OCI-LY3 (cell line): ENCODE measurements around the gene FASTK.

Experiments used
- H2AFZ ChIP-seq: fragments of 200-600, 300-600 bp; shearing (Covaris generic); 2 replicates; pipeline ENCODE4 v1.6.0; 2014; ENCODE audit warnings: antibody characterized with exemption, low read depth, low read length
- H3K27ac ChIP-seq: fragments of 200-600, 300-600 bp; sonication (generic); 2 replicates; pipeline ENCODE4 v1.5.1; 2014; ENCODE audit warnings: mild to moderate bottlenecking, low read length, moderate library complexity, mixed read lengths
- H3K27me3 ChIP-seq: fragments of 200-600, 300-600 bp; sonication (generic); 2 replicates; pipeline ENCODE4 v1.6.1; 2014; ENCODE audit warnings: low read depth, low read length, mixed read lengths
- H3K36me3 ChIP-seq: fragments of 200-600, 300-600 bp; sonication (generic); replicated peaks from 2 replicates; pipeline ENCODE3; 2014; ENCODE audit warnings: low read depth, low read length, mixed read lengths
- H3K4me1 ChIP-seq: fragments of 300-600, 200-600 bp; sonication (generic); 2 replicates; pipeline ENCODE4 v1.6.1; 2014; ENCODE audit warnings: low read length, mixed read lengths
- H3K4me2 ChIP-seq: fragments of 200-600, 300-600 bp; sonication (generic); 2 replicates; pipeline ENCODE4 v1.6.1; 2014; ENCODE audit warnings: low read length, mixed read lengths
- H3K4me3 ChIP-seq: fragments of 300-600, 200-600 bp; sonication (generic); 2 replicates; pipeline ENCODE4 v1.5.1; 2014; ENCODE audit warnings: antibody characterized with exemption, mild to moderate bottlenecking, low read length, moderate library complexity
- H3K79me2 ChIP-seq: fragments of 300-600, 200-600 bp; shearing (Covaris generic); 2 replicates; pipeline ENCODE4 v1.6.1; 2014; ENCODE audit warnings: mild to moderate bottlenecking, low read length, mixed read lengths
- H3K9ac ChIP-seq: fragments of 300-600, 200-600 bp; shearing (Covaris generic); 2 replicates; pipeline ENCODE4 v1.6.0; 2014; ENCODE audit warnings: mild to moderate bottlenecking, low read length, moderate library complexity
- H3K9me3 ChIP-seq: fragments of 200-600, 300-600 bp; shearing (Covaris generic); 2 replicates; pipeline ENCODE4 v1.6.1; 2014; ENCODE audit warnings: low read length, mixed read lengths; ENCODE audit not compliant: insufficient read depth
- H4K20me1 ChIP-seq: fragments of 200-600, 300-600 bp; sonication (generic); 2 replicates; pipeline ENCODE4 v1.6.1; 2016; ENCODE audit warnings: low read length, mixed read lengths; ENCODE audit not compliant: insufficient read depth
- EZH2phosphoT487 ChIP-seq: fragments of 200-600 bp; shearing (Covaris generic); IDR thresholded peaks from 2 replicates; pipeline ENCODE4 v1.6.1; 2018; ENCODE audit warnings: antibody characterized with exemption, mixed run types, low read depth
- TF ChIP-seq, protein P1 (sequence below): fragments of 200-600, 300-600 bp; sonication (generic); IDR thresholded peaks from 2 replicates; pipeline ENCODE4 v1.5.1; 2014; ENCODE audit warnings: antibody characterized with exemption, low read length, low read depth

FASTK gene

DNA sequence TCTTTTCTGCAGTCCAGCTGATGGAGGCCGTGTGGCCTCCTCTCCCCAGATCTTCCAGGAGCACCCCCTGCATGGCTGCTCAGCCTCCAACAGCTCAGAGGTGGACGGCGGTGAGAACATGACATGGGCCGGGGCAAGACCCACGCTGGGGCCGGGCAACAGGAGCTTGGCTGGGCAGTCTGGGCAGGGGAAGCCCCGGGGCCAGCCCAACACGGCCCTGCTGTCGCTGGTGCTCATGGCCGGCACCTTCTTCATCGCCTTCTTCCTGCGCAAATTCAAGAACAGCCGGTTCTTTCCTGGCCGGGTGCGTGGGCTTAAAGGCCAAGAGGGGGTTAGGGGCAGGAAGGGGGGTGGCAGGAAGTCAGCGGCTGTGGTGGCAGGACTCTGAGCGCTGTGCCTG lies 6.6 kb downstream of the FASTK start:
- peaks cover 31% of the 10 kb centered on the region for H3K36me3 ChIP-seq
- H3K27ac ChIP-seq: no peak overlapping the region
- no peak overlapping the region for H2AFZ ChIP-seq
- H3K9me3 ChIP-seq: no peaks in the 10 kb centered on the region
- H3K4me2 ChIP-seq: no peak overlapping the region
- H3K9ac ChIP-seq: no peak overlapping the region
- H3K27me3 ChIP-seq: no peaks in the 10 kb centered on the region
- no peaks in the 10 kb centered on the region for H4K20me1 ChIP-seq
- peaks cover 12% of the 10 kb centered on the region for H3K4me1 ChIP-seq
- H3K4me3 ChIP-seq: no peak overlapping the region
- peaks cover 8% of the 10 kb centered on the region for H3K79me2 ChIP-seq
- no peak for TF ChIP-seq EZH2phosphoT487
- TF ChIP-seq, protein P1, sequence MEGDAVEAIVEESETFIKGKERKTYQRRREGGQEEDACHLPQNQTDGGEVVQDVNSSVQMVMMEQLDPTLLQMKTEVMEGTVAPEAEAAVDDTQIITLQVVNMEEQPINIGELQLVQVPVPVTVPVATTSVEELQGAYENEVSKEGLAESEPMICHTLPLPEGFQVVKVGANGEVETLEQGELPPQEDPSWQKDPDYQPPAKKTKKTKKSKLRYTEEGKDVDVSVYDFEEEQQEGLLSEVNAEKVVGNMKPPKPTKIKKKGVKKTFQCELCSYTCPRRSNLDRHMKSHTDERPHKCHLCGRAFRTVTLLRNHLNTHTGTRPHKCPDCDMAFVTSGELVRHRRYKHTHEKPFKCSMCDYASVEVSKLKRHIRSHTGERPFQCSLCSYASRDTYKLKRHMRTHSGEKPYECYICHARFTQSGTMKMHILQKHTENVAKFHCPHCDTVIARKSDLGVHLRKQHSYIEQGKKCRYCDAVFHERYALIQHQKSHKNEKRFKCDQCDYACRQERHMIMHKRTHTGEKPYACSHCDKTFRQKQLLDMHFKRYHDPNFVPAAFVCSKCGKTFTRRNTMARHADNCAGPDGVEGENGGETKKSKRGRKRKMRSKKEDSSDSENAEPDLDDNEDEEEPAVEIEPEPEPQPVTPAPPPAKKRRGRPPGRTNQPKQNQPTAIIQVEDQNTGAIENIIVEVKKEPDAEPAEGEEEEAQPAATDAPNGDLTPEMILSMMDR: no peak

DNA sequence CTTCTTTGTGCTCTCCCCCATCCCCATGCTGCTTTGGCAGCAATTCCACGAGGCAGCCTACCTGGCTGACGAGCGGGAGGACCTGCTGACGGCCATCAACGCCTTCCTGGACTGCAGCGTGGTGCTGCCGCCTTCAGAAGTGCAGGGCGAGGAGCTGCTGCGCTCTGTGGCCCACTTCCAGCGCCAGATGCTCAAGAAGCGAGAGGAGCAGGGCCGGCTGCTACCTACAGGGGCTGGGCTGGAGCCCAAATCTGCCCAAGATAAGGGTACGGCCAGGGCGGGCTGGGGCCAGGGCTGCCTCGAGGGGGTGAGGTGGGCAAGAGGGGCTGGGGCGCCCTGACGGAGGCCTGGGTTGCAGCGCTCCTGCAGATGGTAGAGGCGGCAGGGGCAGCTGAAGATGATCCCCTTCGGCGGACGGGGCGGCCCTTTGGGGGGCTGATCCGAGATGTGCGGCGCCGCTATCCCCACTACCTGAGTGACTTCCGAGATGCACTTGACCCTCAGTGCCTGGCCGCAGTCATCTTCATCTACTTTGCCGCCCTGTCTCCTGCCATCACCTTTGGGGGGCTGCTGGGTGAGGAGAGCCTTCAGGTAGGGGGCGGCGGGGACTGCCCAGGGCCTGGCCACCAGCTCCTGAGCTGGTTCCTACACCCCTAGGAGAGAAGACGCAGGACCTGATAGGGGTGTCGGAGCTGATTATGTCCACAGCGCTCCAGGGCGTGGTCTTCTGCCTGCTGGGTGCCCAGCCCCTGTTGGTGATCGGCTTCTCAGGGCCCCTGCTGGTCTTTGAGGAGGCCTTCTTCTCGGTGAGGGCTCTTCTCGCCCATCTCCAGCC lies 9.4 kb downstream of the FASTK start:
- no peaks in the 10 kb centered on the region for H4K20me1 ChIP-seq
- no peak overlapping the region for H3K4me2 ChIP-seq
- H2AFZ ChIP-seq: no peak overlapping the region
- peaks cover 37% of the 10 kb centered on the region for H3K36me3 ChIP-seq
- H3K79me2 ChIP-seq: no peaks in the 10 kb centered on the region
- no peaks in the 10 kb centered on the region for H3K9me3 ChIP-seq
- no peaks in the 10 kb centered on the region for H3K27me3 ChIP-seq
- no peaks in the 10 kb centered on the region for H3K4me1 ChIP-seq
- no peak overlapping the region for H3K9ac ChIP-seq
- H3K27ac ChIP-seq: no peak overlapping the region
- TF ChIP-seq EZH2phosphoT487: no peak
- TF ChIP-seq, protein P1: no peak
- no peak overlapping the region for H3K4me3 ChIP-seq

DNA sequence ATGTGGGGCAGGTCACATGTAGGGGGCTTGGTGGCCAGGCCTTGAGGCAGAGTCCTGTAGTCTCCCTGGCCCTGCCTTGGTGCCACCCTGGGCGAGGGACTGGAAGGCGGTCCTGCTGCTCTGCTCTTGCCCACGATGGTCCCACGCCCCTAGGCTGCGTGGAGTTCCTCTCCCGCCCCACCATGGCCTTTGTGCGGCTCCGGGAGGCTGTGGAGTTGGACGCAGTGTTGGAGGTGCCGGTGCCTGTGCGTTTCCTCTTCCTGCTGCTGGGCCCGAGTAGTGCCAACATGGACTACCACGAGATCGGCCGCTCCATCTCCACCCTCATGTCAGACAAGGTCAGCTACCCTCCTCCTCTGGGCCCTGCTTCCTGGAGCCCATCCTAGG lies 10.0 kb downstream of the FASTK start:
- Histone ChIP-seq H4K20me1 (no peaks in the 10 kb centered on the region), H3K9ac (no peak overlapping the region), H3K4me3 (no peak overlapping the region), H3K27me3 (no peaks in the 10 kb centered on the region), H3K79me2 (no peaks in the 10 kb centered on the region), H3K4me1 (no peaks in the 10 kb centered on the region), H3K36me3 (peaks cover 30% of the 10 kb centered on the region), H3K4me2 (no peak overlapping the region), H3K27ac (no peak overlapping the region), H2AFZ (no peak overlapping the region), H3K9me3 (no peaks in the 10 kb centered on the region)
- no peak for TF ChIP-seq EZH2phosphoT487
- TF ChIP-seq, protein P1: no peak

DNA sequence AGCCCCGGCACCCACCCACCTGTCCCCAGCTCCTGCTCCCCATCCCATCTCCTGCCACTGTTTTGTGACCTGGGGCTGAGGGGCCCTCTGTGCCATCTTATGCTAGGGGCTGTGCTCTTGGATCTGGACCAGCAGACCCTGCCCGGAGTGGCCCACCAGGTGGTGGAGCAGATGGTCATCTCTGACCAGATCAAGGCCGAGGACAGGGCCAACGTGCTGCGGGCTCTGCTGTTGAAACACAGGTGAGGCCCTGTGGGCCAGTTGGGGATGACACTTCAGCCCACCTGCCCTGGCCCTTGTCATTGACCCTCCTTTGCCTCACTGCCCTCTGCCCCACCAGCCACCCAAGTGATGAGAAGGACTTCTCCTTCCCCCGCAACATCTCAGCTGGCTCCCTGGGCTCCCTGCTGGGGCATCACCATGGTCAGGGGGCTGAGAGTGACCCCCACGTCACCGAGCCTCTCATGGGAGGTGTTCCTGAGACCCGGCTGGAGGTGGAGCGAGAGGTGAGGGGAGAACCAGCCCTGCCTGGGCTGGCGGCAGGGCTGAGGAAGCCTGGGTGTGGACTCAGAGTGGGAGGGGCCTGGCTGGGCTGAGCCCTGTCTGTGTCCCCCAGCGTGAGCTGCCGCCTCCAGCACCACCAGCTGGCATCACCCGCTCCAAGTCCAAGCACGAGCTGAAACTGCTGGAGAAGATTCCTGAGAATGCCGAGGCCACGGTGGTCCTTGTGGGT lies 10.6 kb downstream of the FASTK start:
- no peaks in the 10 kb centered on the region for H3K9me3 ChIP-seq
- H3K4me2 ChIP-seq: no peak overlapping the region
- H3K27me3 ChIP-seq: no peaks in the 10 kb centered on the region
- H2AFZ ChIP-seq: no peak overlapping the region
- peaks cover 30% of the 10 kb centered on the region for H3K36me3 ChIP-seq
- no peak overlapping the region for H3K9ac ChIP-seq
- no peaks in the 10 kb centered on the region for H4K20me1 ChIP-seq
- no peaks in the 10 kb centered on the region for H3K4me1 ChIP-seq
- no peak overlapping the region for H3K4me3 ChIP-seq
- H3K27ac ChIP-seq: no peak overlapping the region
- TF ChIP-seq, protein P1: no peak
- TF ChIP-seq EZH2phosphoT487: no peak
- H3K79me2 ChIP-seq: no peaks in the 10 kb centered on the region
